Measurements from ENCODE around the gene EDA.

DNA sequence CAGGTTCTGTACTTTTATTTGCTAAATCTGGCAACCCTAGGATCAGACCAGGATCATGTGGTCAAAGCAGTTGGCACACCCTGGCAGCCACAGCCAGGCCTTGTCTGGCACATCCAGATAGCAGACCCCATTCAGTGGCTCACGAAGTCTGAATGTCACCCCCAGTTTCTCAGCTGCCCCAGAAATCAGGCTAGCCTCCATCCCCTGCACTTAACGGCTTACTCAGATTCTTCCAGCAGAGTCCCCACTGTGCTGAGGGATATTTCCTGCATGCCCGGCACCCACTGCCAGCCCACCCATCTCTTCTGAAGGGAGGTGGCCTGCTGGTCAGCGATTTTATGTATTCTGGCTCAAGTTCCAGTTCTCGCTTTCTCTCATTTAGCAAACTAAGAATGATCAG, 438.5 kb downstream of the EDA start:
- TF ChIP-seq, protein P1, sequence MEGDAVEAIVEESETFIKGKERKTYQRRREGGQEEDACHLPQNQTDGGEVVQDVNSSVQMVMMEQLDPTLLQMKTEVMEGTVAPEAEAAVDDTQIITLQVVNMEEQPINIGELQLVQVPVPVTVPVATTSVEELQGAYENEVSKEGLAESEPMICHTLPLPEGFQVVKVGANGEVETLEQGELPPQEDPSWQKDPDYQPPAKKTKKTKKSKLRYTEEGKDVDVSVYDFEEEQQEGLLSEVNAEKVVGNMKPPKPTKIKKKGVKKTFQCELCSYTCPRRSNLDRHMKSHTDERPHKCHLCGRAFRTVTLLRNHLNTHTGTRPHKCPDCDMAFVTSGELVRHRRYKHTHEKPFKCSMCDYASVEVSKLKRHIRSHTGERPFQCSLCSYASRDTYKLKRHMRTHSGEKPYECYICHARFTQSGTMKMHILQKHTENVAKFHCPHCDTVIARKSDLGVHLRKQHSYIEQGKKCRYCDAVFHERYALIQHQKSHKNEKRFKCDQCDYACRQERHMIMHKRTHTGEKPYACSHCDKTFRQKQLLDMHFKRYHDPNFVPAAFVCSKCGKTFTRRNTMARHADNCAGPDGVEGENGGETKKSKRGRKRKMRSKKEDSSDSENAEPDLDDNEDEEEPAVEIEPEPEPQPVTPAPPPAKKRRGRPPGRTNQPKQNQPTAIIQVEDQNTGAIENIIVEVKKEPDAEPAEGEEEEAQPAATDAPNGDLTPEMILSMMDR (IDR thresholded peaks at IDR 0.05): no peak
- TF ChIP-seq EZH2 (IDR thresholded peaks at IDR 0.05): no peak
